GM12878 (cell line): ENCODE data around the gene DNAH2. TPM values are rescaled to one million over a fixed set of nuclear protein-coding genes. Genes with fewer than 3 reads are reported as not detected.

Experiments
- ATAC-seq: fragments of 200-7000 bp; cut with Tn5 transposase; 3 replicates; pipeline ENCODE4 v1.9.1; 2020; ENCODE audit warnings: mild to moderate bottlenecking, moderate library complexity
- BruUV-seq: library from RNA; stranded (reverse); fragments of 400-500 nt; replicated peaks from 2 replicates; lab custom pipeline; 2021; lab: Mats Ljungman, UMichigan
- CTCF ChIA-PET: fragments of 300-600 bp; sonication (Branson Sonifier 250); formaldehyde crosslinking; extraction: SDS; loops from one replicate; lab custom pipeline; 2021; ENCODE audit warnings: inconsistent platforms; lab: Yijun Ruan, JAX
- POLR2A ChIA-PET: fragments of 350-600 bp; formaldehyde crosslinking; extraction: SDS; loops from one replicate; lab custom pipeline; 2021; ENCODE audit warnings: inconsistent platforms; lab: Charles Lee
- RAD21 ChIA-PET: fragments of 300-600 bp; sonication (Branson Sonifier 250); formaldehyde crosslinking; loops from one replicate; lab custom pipeline; 2023; ENCODE audit warnings: antibody characterized with exemption; ENCODE audit not compliant: unreplicated experiment; lab: Charles Lee
- SMC1A ChIA-PET: fragments of 300-600 bp; sonication (Branson Sonifier 250); formaldehyde crosslinking; loops from one replicate; lab custom pipeline; 2023; ENCODE audit not compliant: unreplicated experiment, uncharacterized antibody; lab: Charles Lee
- DNase-seq: peaks from one replicate; pipeline ENCODE4 v3.0.0-alpha.2; 2011; ENCODE audit warnings: low read depth, low spot score
- FAIRE-seq: peaks from 3 replicates; lab custom pipeline; 2011; peaks lifted over from hg19 to GRCh38; lab: Jason Lieb, UNC
- H2AFZ ChIP-seq: 2 replicates; pipeline ENCODE4 v1.6.0; 2011; ENCODE audit warnings: low read depth, low read length, control low read depth; ENCODE audit not compliant: control insufficient read depth
- H3K27ac ChIP-seq: 2 replicates; pipeline ENCODE4 v1.5.1; 2011; ENCODE audit warnings: control low read depth; ENCODE audit not compliant: control insufficient read depth, insufficient read depth
- H3K27me3 ChIP-seq, 2 experiments: replicated peaks in 1 of 2; 2 replicates each; pipeline versions ENCODE4 v1.6.0 to v1.6.1; 2011; ENCODE audit warnings: low read length in 1 of 2; ENCODE audit not compliant: control insufficient read depth in 2 of 2, insufficient read depth in 2 of 2
- H3K36me3 ChIP-seq, 2 experiments: 2 replicates each; pipeline ENCODE4 v1.5.1; 2011; ENCODE audit warnings: low read length in 1 of 2; ENCODE audit not compliant: control insufficient read depth in 2 of 2, insufficient read depth in 2 of 2
- H3K4me1 ChIP-seq: 2 replicates; pipeline ENCODE4 v1.6.1; 2011; ENCODE audit warnings: mild to moderate bottlenecking, low read length, moderate library complexity, mixed read lengths; ENCODE audit not compliant: control insufficient read depth, insufficient read depth
- H3K4me2 ChIP-seq: 2 replicates; pipeline ENCODE4 v1.6.0; 2011; ENCODE audit warnings: control low read depth; ENCODE audit not compliant: control insufficient read depth, insufficient read depth
- H3K4me3 ChIP-seq: fragments of 200-600 bp; sonication (generic); 2 replicates; pipeline ENCODE4 v1.5.1; 2016
- H3K79me2 ChIP-seq: 2 replicates; pipeline ENCODE4 v1.6.0; 2011; ENCODE audit warnings: low read length; ENCODE audit not compliant: control insufficient read depth, insufficient read depth
- H3K9ac ChIP-seq: 2 replicates; pipeline ENCODE4 v1.8.0; 2011; ENCODE audit warnings: low read length, control low read depth, mixed read lengths; ENCODE audit not compliant: control insufficient read depth, insufficient read depth
- H3K9me3 ChIP-seq: replicated peaks from 3 replicates; pipeline ENCODE4 v1.5.1; 2011; ENCODE audit warnings: mild to moderate bottlenecking, low read length; ENCODE audit not compliant: control insufficient read depth, insufficient read depth
- H4K20me1 ChIP-seq: 2 replicates; pipeline ENCODE4 v1.6.0; 2011; ENCODE audit not compliant: control insufficient read depth, insufficient read depth
- CREM ChIP-seq: IDR thresholded peaks from 2 replicates; pipeline ENCODE4 v1.6.1; 2014; ENCODE audit warnings: antibody characterized with exemption, low read depth
- FOS ChIP-seq: IDR thresholded peaks from 3 replicates; pipeline ENCODE4 v1.6.1; 2011; ENCODE audit warnings: borderline replicate concordance; ENCODE audit not compliant: insufficient read length; ENCODE audit errors: extremely low read depth
- FOXM1 ChIP-seq: IDR thresholded peaks from 2 replicates; pipeline ENCODE4 v1.6.1; 2012; ENCODE audit warnings: low read depth, mild to moderate bottlenecking, inconsistent platforms, low read length, moderate library complexity
- MAX ChIP-seq: IDR thresholded peaks from 2 replicates; pipeline ENCODE4 v1.6.1; 2012; ENCODE audit warnings: low read depth, low read length, improper control_type of control experiment
- POLR2AphosphoS2 ChIP-seq: IDR thresholded peaks from 2 replicates; pipeline ENCODE4 v1.6.1; 2011; ENCODE audit warnings: low read depth, mild to moderate bottlenecking, low read length, improper control_type of control experiment, moderate library complexity
- RELB ChIP-seq: fragments of 450-650 bp; IDR thresholded peaks from 2 replicates; pipeline ENCODE4 v1.6.1; 2017; ENCODE audit warnings: low read depth, mild to moderate bottlenecking, moderate library complexity
- RFX5 ChIP-seq: IDR thresholded peaks from 2 replicates; pipeline ENCODE4 v1.6.1; 2011; ENCODE audit warnings: low read depth, low read length, improper control_type of control experiment
- SIN3A ChIP-seq: IDR thresholded peaks from 2 replicates; pipeline ENCODE4 v1.6.1; 2012; ENCODE audit warnings: low read depth, low read length, improper control_type of control experiment
- SP1 ChIP-seq: IDR thresholded peaks from one replicate; pipeline ENCODE4 v1.6.1; 2011; ENCODE audit warnings: low read depth, low read length
- SRF ChIP-seq, 2 experiments: IDR thresholded peaks; 2 replicates each; pipeline ENCODE4 v1.6.1; 2011; ENCODE audit warnings: low read depth in 2 of 2, low read length in 2 of 2, mild to moderate bottlenecking in 1 of 2, moderate library complexity in 1 of 2
- TBL1XR1 ChIP-seq: IDR thresholded peaks from 2 replicates; pipeline ENCODE4 v1.6.1; 2012; ENCODE audit warnings: low read depth, low read length, improper control_type of control experiment
- ZBTB40 ChIP-seq: fragments of 450-650 bp; IDR thresholded peaks from 2 replicates; pipeline ENCODE4 v1.6.1; 2016; ENCODE audit warnings: mild to moderate bottlenecking, moderate library complexity, borderline replicate concordance
- WGBS: methylation state at CpG from one replicate; pipeline ENCODE4 v1.1.6; 2016; ENCODE audit warnings: low lambda C conversion rate; ENCODE audit not compliant: insufficient replicate concordance, insufficient coverage; ENCODE audit errors: missing lambda C conversion rate; 5-methylcytosine and 5-hydroxymethylcytosine counted together
- in situ Hi-C: fragments of 300-500 bp; cut with MboI; formaldehyde crosslinking; loops from 9 replicates; pipeline ENCODE4 v1.14.3; 2018; ENCODE audit warnings: mixed read lengths
- intact Hi-C: fragments of 100-400 bp; cut with micrococcal nuclease; formaldehyde crosslinking; loops from one replicate; pipeline ENCODE4 v1.14.2; 2022; ENCODE audit not compliant: unreplicated experiment
- polyA plus RNA-seq, 11 experiments: library from polyadenylated mRNA; depleted of rRNA in 4 of 11; unstranded in 6 of 11; stranded (reverse) in 5 of 11; fragments of >200 nt; fragmentation: Nextera tagmentation in 4 of 11; fragmentation: Illumina TruSeq in 1 of 11; extraction: Ambion mirVana in 4 of 11; extraction: Trizol in 1 of 11; gene quantifications; 1 replicate in 1 of 11; 2 replicates in 10 of 11; pipeline versions ENCODE4 v1.2.1 to v1.2.3, GENCODE V29; 2011 to 2016; ENCODE audit warnings: inconsistent platforms in 2 of 11, missing spikeins in 2 of 11, low read depth in 1 of 11
- total RNA-seq, 4 experiments: library from RNA; depleted of rRNA in 3 of 4; stranded (reverse); fragments of >200 nt in 3 of 4; fragmentation: Illumina TruSeq in 1 of 4; extraction: Trizol in 1 of 4; gene quantifications; 2 replicates each; pipeline versions ENCODE4 v1.2.1 to v1.2.3, GENCODE V29; 2013 to 2021
- TF ChIP-seq, protein P1 (sequence below): fragments of 450-650 bp; conservative IDR thresholded peaks from 2 replicates; pipeline ENCODE4 v1.6.1; 2017; ENCODE audit warnings: mild to moderate bottlenecking, moderate library complexity

The DNAH2 gene
- total and polyA plus RNA-seq, 10 of the 15 experiments (the other 5 are each of a cell fraction or from before 2014, with no cell fraction given): not detected

GRCh38 chr17:7857713-7858521 is 140.4 kb downstream of the DNAH2 start, which contains the start of gene CYB5D1:
Gene CYB5D1, plus strand, starts transcription at chr17:7858003. Its CDS starts 132 bp downstream, at chr17:7858135.
- peaks cover under 1 to 3% of the 10 kb centered on the region in 2 experiments for H3K36me3 ChIP-seq
- RAD21 ChIA-PET: interaction anchor here (0.7 to 3.1 kb wide), 16 partner anchors 14 to 230 kb away, joined by 3 to 44 read pairs (median 6); partner anchors contain the start of genes CNTROB, KDM6B, SAT2 and TP53
- no peaks in the 10 kb centered on the region for H4K20me1 ChIP-seq
- peak within 1 kb of the TSS; percentile 96 for H3K27ac ChIP-seq
- peaks cover 17% of the 10 kb centered on the region for H3K4me1 ChIP-seq
- SMC1A ChIA-PET: interaction anchor here (0.6 to 1.5 kb wide), 17 partner anchors 9 to 200 kb away, joined by 3 to 7 read pairs (median 5); partner anchors contain the start of genes CNTROB, KDM6B and TRAPPC1
- peak; percentile 54 for ATAC-seq
- in situ Hi-C loops (no loop called here), intact Hi-C loops (loop anchor here (2.0 to 5.0 kb wide), 4 partner anchors 15 to 199 kb away; partner anchors contain the start of genes TP53 and WRAP53)
- FAIRE-seq: peak; percentile 56
- H3K4me2 ChIP-seq: peak within 1 kb of the TSS; percentile 92
- peak within 1 kb of the TSS; percentile 97 for H2AFZ ChIP-seq
- H3K9ac ChIP-seq: peak within 1 kb of the TSS; percentile 86
- no peak for DNase-seq
- H3K4me3 ChIP-seq: peak within 1 kb of the TSS; percentile 96
- H3K79me2 ChIP-seq: peaks cover 17% of the 10 kb centered on the region
- POLR2A ChIA-PET: interaction anchor here (0.5 to 1.9 kb wide), 14 partner anchors 13 to 620 kb away, joined by 3 to 14 read pairs (median 5); partner anchors contain the start of genes CNTROB, KDM6B, RNF227 and TRAPPC1
- no peaks in the 10 kb centered on the region for H3K9me3 ChIP-seq
- no TSS peak for BruUV-seq
- WGBS: under 1% methylated on average over 48 of the region's 48 CpGs
- H3K27me3 ChIP-seq: no peaks in the 10 kb centered on the region
- CTCF ChIA-PET: interaction anchor here (0.6 to 15.5 kb wide), 28 partner anchors 10 to 261 kb away, joined by 3 to 308 read pairs (median 6); partner anchors contain the start of genes CNTROB, KDM6B, RNF227 and TP53
- peak; percentile 35; the same call in 1 of the 2 replicates for TF ChIP-seq FOXM1
- no peak for TF ChIP-seq FOS
- TF ChIP-seq SRF (IDR thresholded peaks at IDR 0.05; ENCODE audit: low read depth in 2 of 2, low read length in 2 of 2): peak in 1 of 2 experiments; percentile 15; a peak in 1 of 4 replicates
- TF ChIP-seq RELB: peak; percentile 84; the same call in 1 of the 2 replicates
- TF ChIP-seq MAX: peak; percentile 89
- peak; percentile 57; the same call in 1 of the 2 replicates for TF ChIP-seq ZBTB40
- TF ChIP-seq POLR2AphosphoS2: peak; percentile 69
- TF ChIP-seq, protein P1, sequence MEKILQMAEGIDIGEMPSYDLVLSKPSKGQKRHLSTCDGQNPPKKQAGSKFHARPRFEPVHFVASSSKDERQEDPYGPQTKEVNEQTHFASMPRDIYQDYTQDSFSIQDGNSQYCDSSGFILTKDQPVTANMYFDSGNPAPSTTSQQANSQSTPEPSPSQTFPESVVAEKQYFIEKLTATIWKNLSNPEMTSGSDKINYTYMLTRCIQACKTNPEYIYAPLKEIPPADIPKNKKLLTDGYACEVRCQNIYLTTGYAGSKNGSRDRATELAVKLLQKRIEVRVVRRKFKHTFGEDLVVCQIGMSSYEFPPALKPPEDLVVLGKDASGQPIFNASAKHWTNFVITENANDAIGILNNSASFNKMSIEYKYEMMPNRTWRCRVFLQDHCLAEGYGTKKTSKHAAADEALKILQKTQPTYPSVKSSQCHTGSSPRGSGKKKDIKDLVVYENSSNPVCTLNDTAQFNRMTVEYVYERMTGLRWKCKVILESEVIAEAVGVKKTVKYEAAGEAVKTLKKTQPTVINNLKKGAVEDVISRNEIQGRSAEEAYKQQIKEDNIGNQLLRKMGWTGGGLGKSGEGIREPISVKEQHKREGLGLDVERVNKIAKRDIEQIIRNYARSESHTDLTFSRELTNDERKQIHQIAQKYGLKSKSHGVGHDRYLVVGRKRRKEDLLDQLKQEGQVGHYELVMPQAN: peak; percentile 97
- TF ChIP-seq SP1: peak; percentile 84
- TF ChIP-seq CREM: peak; percentile 63; the same call in 1 of the 2 replicates
- TF ChIP-seq TBL1XR1: peak; percentile 71
- TF ChIP-seq RFX5: 0 out of 2 replicates have a peak, but pooled peaks have one; percentile 32
- TF ChIP-seq SIN3A: peak; percentile 97
